HG02840 (cell line): ENCODE results near the gene CCHCR1.

Experiments
- ATAC-seq: cut with Tn5 transposase; IDR thresholded peaks from one replicate; pipeline ENCODE4 v1.9.1; 2021; ENCODE audit warnings: mild to moderate bottlenecking, moderate library complexity, moderate number of reproducible peaks; ENCODE audit not compliant: unreplicated experiment, low FRiP score

Gene CCHCR1

GRCh38 chr6:31113861-31114540 is 43.6 kb downstream of the CCHCR1 start:
- ATAC-seq, result no peak

DNA sequence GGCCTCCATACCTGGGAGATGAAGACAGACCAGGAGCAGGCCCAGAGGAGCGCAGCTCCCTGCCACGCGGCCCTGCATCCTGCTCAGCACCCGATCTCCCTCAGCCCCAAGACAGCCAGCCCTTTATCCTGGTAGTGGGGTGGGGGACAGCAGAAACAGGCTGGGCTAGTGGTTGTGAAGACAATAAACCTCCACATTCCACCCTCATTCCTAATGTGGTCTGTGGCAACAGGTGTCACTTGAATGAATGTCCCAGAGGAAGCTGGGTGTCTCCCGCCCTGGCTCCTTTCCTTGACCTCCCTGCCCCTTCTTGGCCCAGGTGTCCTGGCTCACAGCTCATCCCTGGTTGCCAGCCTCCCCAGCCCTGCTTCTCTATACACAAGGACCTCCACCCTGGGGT is 45.1 kb downstream of the CCHCR1 start, which contains the start of gene C6orf15:
Gene C6orf15 (minus strand): TSS at position 98 of the 400 bp plus-strand sequence. CDS start 20 bp downstream, at position 78.
- no peak for ATAC-seq

DNA sequence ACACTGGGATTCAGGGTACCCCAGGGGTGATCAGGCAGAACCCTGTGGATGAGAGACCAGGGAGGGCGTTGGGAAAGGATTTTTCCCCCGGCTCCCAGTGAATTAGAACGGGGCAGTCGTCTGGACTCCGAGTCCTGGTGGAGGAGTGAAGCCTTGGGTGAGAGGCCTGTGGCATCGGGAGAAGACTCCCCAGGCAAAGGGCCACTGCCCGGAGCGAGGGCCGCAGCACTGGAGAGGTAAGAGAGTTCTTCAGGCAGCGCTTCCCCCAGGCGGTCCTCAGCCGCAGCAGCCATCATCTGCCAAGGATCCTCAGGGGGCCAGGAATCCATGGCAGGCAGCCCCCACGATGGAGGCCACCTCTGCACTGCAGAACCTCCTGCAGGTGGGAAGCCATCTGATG is 45.9 kb downstream of the CCHCR1 start:
- no peak for ATAC-seq

DNA sequence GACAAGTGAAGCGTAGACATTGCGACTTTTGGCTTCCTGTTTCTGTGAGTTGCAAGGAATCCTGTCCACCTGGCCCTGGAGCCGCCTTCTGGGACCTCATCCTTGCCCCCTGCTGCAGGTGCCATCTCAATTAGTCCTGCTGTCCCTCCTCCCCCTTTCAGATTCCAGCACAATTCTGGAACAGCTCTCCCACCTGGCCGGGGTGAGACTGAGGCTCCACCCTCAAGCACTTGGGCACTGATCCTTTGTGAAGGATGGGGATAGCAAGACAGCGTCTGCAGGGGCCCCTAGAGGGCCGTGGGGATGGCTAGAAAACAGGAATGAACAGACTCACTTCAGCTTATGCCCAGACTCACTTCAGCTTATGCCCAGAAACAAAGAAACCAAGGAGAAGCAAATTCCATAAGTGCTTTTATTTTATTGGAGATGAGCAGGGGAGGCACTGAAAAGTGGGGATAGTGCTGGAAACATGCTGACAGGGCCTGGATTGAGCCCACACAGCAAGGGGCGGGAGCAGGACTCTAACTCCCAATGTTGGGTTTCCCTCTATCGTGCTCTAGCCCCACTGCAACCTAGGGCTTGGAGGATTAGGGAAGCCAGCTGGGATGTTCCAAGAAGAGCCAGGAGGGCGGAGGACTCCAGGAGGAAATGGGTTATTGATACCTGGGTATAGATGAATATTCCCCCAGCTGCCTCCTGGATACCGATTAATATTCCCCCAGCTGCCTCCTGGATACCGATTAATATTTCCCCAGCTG is 46.6 kb downstream of the CCHCR1 start:
- no peak for ATAC-seq

- ATAC-seq, result no peak
Measured at GRCh38 chr6:31107052-31107451, 50.5 kb downstream of the CCHCR1 start.

- no peak for ATAC-seq
Measured at GRCh38 chr6:31103136-31103535, 54.5 kb downstream of the CCHCR1 start.

DNA sequence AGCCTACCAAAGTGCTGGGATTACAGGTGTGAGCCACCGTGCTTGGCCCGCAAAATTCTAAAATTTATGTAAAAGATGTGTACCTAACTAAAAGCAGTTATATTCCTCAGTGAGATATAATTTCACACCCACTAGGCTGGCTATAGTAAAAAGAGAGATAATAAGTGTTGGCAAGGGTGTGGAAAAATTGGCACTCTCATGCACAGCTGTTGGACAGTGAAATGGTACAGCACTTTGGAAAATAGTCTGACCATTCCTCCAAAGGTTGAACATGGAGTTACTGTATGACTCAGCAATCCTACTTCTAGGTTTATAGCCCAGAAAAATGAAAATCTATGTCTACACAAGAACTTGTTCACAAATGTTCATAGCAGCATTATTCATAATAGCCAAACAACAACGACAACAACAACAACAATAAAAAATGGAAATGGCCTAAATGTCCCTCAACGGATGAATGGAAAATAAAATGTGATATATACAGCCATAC is 59.1 kb downstream of the CCHCR1 start:
- no peak for ATAC-seq

DNA sequence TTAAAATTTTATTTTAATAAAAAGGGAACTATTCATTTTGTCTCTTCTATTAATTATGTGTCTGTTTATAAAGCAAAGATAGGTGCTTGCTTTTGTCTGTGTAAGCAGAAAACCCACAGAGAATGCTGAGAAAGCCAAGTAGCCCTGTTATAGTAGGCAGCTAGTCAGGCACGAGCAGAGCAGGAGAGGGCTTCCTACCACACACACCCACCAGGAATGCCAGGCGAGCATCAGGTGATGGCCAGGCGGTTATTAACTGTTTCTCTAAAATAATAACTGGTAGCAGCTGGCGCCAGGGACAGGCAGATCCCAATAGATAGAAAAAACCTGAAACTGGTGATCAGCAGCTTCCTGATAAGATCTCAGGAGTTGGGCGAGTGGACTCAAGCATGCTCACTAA is 60.9 kb downstream of the CCHCR1 start:
- ATAC-seq, result no peak

DNA sequence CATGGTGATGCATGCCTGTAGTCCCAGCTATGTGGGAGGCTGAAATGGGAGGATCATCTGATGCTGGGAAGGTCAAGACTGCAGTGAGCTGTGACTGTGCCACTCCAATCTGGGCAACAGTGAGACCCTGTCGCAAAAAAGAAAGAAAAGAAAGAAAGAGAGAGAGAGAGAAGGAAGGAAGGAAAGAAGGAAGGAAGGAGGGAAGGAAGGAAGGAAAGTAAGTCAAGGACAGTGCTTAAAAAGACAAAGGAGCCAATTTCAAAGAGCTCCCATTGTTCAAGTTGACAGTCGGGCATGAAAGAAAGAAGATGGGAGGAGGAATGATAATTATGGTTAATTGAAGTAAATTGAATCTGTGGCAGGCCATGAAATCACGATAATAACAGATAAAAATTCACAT is 61.4 kb downstream of the CCHCR1 start:
- no peak for ATAC-seq

- ATAC-seq, result no peak
Measured at GRCh38 chr6:31094389-31094881, 63.2 kb downstream of the CCHCR1 start.

DNA sequence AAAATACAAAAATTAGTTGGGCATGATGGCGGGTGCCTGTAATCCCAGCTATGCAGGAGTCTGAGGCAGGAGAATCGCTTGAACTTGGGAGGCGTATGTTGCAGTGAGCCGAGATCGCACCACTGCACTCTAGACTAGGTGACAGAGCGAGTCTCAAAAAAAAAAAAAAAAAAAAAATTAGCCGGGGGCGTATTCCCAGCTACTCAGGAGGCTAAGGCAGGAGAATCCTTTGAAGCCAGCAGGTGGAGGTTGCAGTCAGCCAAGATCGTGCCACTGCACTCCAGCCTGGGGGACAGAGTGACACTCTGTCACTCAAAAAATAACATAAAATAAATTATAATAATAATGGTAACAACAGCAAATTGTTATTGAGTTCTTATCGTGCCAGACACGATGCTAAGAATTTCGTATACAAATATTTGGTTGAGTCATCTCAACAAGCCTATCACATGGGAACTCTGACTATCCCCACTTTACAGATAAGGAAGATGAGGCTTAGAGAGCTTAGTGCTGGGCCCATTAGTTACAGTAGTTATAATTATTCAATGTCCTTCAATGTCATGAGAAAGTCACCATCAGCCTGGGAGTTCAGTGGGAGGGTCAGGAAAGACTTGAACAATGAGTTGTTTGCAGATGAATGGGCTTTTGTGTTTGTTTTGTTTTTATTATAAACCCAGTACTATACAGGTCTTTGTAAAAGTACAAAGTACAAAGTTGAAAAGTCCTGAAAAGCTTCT is 64.7 kb downstream of the CCHCR1 start:
- ATAC-seq, result no peak
